Suprapubic skin (tissue), 4 donors: ENCODE measurements around the gene HNRNPR.

Experiments
- EP300 ChIP-seq: sonication (generic); formaldehyde crosslinking; IDR thresholded peaks from one replicate; pipeline ENCODE4 v1.6.1; 2017; ENCODE audit warnings: antibody characterized with exemption
- POLR2A ChIP-seq, 2 donors: fragments of 450-650 bp; IDR thresholded peaks; one replicate each; pipeline ENCODE4 v1.6.1; 2017; ENCODE audit warnings: antibody characterized with exemption in 2 of 2, mild to moderate bottlenecking in 2 of 2, moderate library complexity in 2 of 2
- POLR2AphosphoS5 ChIP-seq, 3 donors: sonication (generic); formaldehyde crosslinking; IDR thresholded peaks; one replicate each; pipeline ENCODE4 v1.6.1; 2017; ENCODE audit warnings: antibody characterized with exemption in 3 of 3
- TF ChIP-seq, protein P1 (sequence below), 2 donors: fragments of 200-600 bp in 1 of 2; fragments of 450-650 bp in 1 of 2; sonication (generic) in 1 of 2; IDR thresholded peaks; one replicate each; pipeline ENCODE4 v1.5.1; 2016 to 2019; ENCODE audit warnings: antibody characterized with exemption in 2 of 2, mild to moderate bottlenecking in 1 of 2, moderate library complexity in 1 of 2

DNA sequence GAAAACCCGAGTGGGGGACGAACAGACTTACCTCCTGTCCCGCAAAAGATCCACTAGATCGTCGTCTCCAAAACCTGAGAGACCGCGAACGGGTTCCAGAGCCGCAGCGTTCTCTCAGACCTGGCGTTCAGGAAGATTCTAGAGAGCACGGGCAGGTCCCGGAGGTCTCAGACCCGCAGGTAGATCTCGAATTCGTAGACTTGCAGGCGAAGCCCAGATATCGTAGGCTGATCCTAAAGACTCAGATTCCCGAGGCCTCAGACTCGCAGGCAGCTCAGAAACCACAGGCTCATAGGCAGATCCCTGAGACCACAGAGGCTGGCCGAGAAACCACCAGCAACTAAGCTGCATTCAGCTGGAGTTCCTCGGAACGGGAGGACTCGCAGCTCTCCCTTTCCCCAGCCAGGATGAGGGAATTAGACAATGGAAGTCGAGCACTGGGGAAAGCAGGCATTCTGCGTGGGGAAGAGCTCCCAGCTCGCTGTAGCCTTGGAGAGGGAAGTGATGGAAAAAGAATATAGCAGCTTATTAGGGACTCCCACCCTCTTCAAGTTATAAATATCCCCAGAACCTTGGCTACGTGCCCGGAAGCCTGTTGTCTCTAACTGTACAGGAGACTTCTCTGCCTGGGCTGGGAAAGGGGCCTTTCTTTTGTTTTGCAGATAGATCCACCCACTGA lies 25.4 kb upstream of the HNRNPR start, which contains the start of gene ZNF436:
- TF ChIP-seq POLR2AphosphoS5 (IDR thresholded peaks at IDR 0.05) (no peak), POLR2A (IDR thresholded peaks at IDR 0.05) (no peak), EP300 (no peak)
- TF ChIP-seq, protein P1, sequence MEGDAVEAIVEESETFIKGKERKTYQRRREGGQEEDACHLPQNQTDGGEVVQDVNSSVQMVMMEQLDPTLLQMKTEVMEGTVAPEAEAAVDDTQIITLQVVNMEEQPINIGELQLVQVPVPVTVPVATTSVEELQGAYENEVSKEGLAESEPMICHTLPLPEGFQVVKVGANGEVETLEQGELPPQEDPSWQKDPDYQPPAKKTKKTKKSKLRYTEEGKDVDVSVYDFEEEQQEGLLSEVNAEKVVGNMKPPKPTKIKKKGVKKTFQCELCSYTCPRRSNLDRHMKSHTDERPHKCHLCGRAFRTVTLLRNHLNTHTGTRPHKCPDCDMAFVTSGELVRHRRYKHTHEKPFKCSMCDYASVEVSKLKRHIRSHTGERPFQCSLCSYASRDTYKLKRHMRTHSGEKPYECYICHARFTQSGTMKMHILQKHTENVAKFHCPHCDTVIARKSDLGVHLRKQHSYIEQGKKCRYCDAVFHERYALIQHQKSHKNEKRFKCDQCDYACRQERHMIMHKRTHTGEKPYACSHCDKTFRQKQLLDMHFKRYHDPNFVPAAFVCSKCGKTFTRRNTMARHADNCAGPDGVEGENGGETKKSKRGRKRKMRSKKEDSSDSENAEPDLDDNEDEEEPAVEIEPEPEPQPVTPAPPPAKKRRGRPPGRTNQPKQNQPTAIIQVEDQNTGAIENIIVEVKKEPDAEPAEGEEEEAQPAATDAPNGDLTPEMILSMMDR (IDR thresholded peaks at IDR 0.05) = no peak
